Neuronal stem cell (in vitro differentiated cells): Measurements from ENCODE around the gene CDH11.

ENCODE experiments used
- DNase-seq: peaks from one replicate; pipeline ENCODE4 v3.0.0-alpha.2; 2013; ENCODE audit warnings: low spot score
- H2AFZ ChIP-seq: one replicate; pipeline ENCODE4 v1.6.1; 2013; ENCODE audit warnings: mild to moderate bottlenecking, low read length, inconsistent platforms
- H2AK5ac ChIP-seq: 2 replicates; pipeline ENCODE4 v1.6.1; 2013; ENCODE audit warnings: low read depth, mild to moderate bottlenecking, inconsistent platforms, low read length, moderate library complexity, mixed read lengths
- H2BK120ac ChIP-seq: 2 replicates; pipeline ENCODE4 v1.6.1; 2013; ENCODE audit warnings: low read depth, mild to moderate bottlenecking, inconsistent platforms, low read length, moderate library complexity, mixed read lengths
- H2BK12ac ChIP-seq: one replicate; pipeline ENCODE4 v1.6.1; 2013; ENCODE audit warnings: low read length, inconsistent platforms
- H2BK15ac ChIP-seq: 2 replicates; pipeline ENCODE4 v1.6.1; 2013; ENCODE audit warnings: mild to moderate bottlenecking, low read length, inconsistent platforms, mixed read lengths
- H2BK5ac ChIP-seq: one replicate; pipeline ENCODE4 v1.6.1; 2013; ENCODE audit warnings: inconsistent platforms, mild to moderate bottlenecking, low read length, moderate library complexity
- H3K14ac ChIP-seq: one replicate; pipeline ENCODE4 v1.6.1; 2013; ENCODE audit warnings: low read length, inconsistent platforms
- H3K18ac ChIP-seq: 2 replicates; pipeline ENCODE4 v1.6.1; 2013; ENCODE audit warnings: low read length, inconsistent platforms
- H3K23ac ChIP-seq: 2 replicates; pipeline ENCODE4 v1.6.1; 2013; ENCODE audit warnings: low read depth, mild to moderate bottlenecking, mixed read lengths, low read length, inconsistent platforms; ENCODE audit not compliant: poor library complexity
- H3K27ac ChIP-seq: replicated peaks from 3 replicates; pipeline ENCODE4 v1.5.1; 2013; ENCODE audit warnings: low read length, inconsistent platforms
- H3K27me3 ChIP-seq, 3 experiments: 2 replicates each; pipeline ENCODE4 v1.6.1; 2013; ENCODE audit warnings: low read length in 3 of 3, mild to moderate bottlenecking in 2 of 3, inconsistent platforms in 1 of 3, low read depth in 1 of 3, mixed read lengths in 1 of 3, moderate library complexity in 1 of 3; ENCODE audit not compliant: control insufficient read depth in 3 of 3, insufficient read depth in 3 of 3
- H3K36me3 ChIP-seq, 2 donors: replicated peaks in 1 of 2; 2 replicates each; pipeline ENCODE4 v1.6.1; 2013; ENCODE audit warnings: low read length in 2 of 2; ENCODE audit not compliant: control insufficient read depth in 2 of 2, insufficient read depth in 2 of 2
- H3K4ac ChIP-seq: 2 replicates; pipeline ENCODE4 v1.6.1; 2013; ENCODE audit warnings: inconsistent platforms, mild to moderate bottlenecking, low read length, moderate library complexity
- H3K4me1 ChIP-seq, 2 donors: 1 replicate in 1 of 2; 2 replicates in 1 of 2; pipeline ENCODE4 v1.6.1; 2013; ENCODE audit warnings: low read length in 2 of 2, low read depth in 1 of 2; ENCODE audit not compliant: control insufficient read depth in 2 of 2, insufficient read depth in 1 of 2
- H3K4me2 ChIP-seq: one replicate; pipeline ENCODE4 v1.6.1; 2013; ENCODE audit warnings: mild to moderate bottlenecking, low read length, inconsistent platforms; ENCODE audit not compliant: insufficient read depth, poor library complexity, severe bottlenecking
- H3K4me3 ChIP-seq, 2 donors: 2 replicates each; pipeline ENCODE4 v1.5.1; 2013; ENCODE audit warnings: low read length in 2 of 2, mild to moderate bottlenecking in 2 of 2, inconsistent platforms in 1 of 2, moderate library complexity in 1 of 2
- H3K79me1 ChIP-seq: one replicate; pipeline ENCODE4 v1.6.1; 2013; ENCODE audit warnings: low read depth, mild to moderate bottlenecking, inconsistent platforms, low read length, moderate library complexity
- H3K9ac ChIP-seq: one replicate; pipeline ENCODE4 v1.6.1; 2013; ENCODE audit warnings: mild to moderate bottlenecking, low read depth, low read length, inconsistent platforms; ENCODE audit not compliant: poor library complexity
- H3K9me3 ChIP-seq, 2 donors: replicated peaks in 1 of 2; 2 replicates each; pipeline versions ENCODE3 to v1.6.1; 2013; ENCODE audit warnings: low read length in 2 of 2, mild to moderate bottlenecking in 2 of 2, inconsistent platforms in 1 of 2, low read depth in 1 of 2, mixed read lengths in 1 of 2, moderate library complexity in 1 of 2; ENCODE audit not compliant: control insufficient read depth in 2 of 2, insufficient read depth in 1 of 2
- H4K8ac ChIP-seq: one replicate; pipeline ENCODE4 v1.6.1; 2013; ENCODE audit warnings: low read depth, mild to moderate bottlenecking, inconsistent platforms, low read length, moderate library complexity
- H4K91ac ChIP-seq: one replicate; pipeline ENCODE4 v1.6.1; 2013; ENCODE audit warnings: low read length, low read depth, mild to moderate bottlenecking, inconsistent platforms; ENCODE audit not compliant: poor library complexity
- whole genome bisulfite sequencing, 2 donors: extraction: QIAGEN DNeasy Blood & Tissue Kit; methylation state at CpG; one replicate each; pipeline ENCODE4 v1.1.7; 2013; ENCODE audit warnings: missing lambda C conversion rate in 2 of 2, mixed read lengths in 1 of 2; ENCODE audit not compliant: insufficient read length in 2 of 2, insufficient replicate concordance in 1 of 2; ENCODE audit errors: extremely low coverage in 2 of 2; 5-methylcytosine and 5-hydroxymethylcytosine counted together

The CDH11 gene

GRCh38 chr16:64991001-64991400 lies 130.9 kb downstream of the CDH11 start:
- Histone ChIP-seq H3K23ac (no peak overlapping the region), H2BK120ac (no peak overlapping the region), H3K18ac (no peak overlapping the region), H2BK12ac (no peak overlapping the region), H2AFZ (no peak overlapping the region), H3K9ac (no peak overlapping the region), H2AK5ac (no peak overlapping the region), H2BK15ac (no peak overlapping the region), H4K8ac (no peak overlapping the region), H3K27me3 (no peaks in the 10 kb centered on the region), H3K9me3 (no peaks in the 10 kb centered on the region), H3K79me1 (no peaks in the 10 kb centered on the region), H3K14ac (no peak overlapping the region), H3K4me1 (no peaks in the 10 kb centered on the region), H3K36me3 (peaks cover 0 to 43% of the 10 kb centered on the region in 2 donors), H3K27ac (no peak overlapping the region), H3K4me2 (no peak overlapping the region), H4K91ac (no peak overlapping the region), H3K4me3 (no peak overlapping the region), H2BK5ac (no peak overlapping the region), H3K4ac (no peak overlapping the region)
- DNase-seq, result no peak
- no CpG with 5 or more reads among the region's 1 CpG for WGBS, 2 donors

- Histone ChIP-seq H2BK15ac (no peak overlapping the region), H4K8ac (no peak overlapping the region), H3K4me1 (no peaks in the 10 kb centered on the region), H3K27me3 (no peaks in the 10 kb centered on the region), H2BK5ac (no peak overlapping the region), H3K23ac (no peak overlapping the region), H4K91ac (no peak overlapping the region), H3K4me2 (no peak overlapping the region), H3K36me3 (peaks cover 0 to 45% of the 10 kb centered on the region in 2 donors), H3K9ac (no peak overlapping the region), H3K18ac (no peak overlapping the region), H3K14ac (no peak overlapping the region), H3K79me1 (no peaks in the 10 kb centered on the region), H2AK5ac (no peak overlapping the region), H2BK12ac (no peak overlapping the region), H3K4me3 (no peak overlapping the region), H3K4ac (no peak overlapping the region), H3K9me3 (no peaks in the 10 kb centered on the region), H2AFZ (no peak overlapping the region), H2BK120ac (no peak overlapping the region), H3K27ac (no peak overlapping the region)
- WGBS, 2 donors, result no CpG with 5 or more reads among the region's 3 CpGs
- DNase-seq, result no peak
Observed at GRCh38 chr16:64990101-64990500, 131.8 kb downstream of the CDH11 start.

- Histone ChIP-seq H3K4ac (no peak overlapping the region), H2BK15ac (no peak overlapping the region), H2AK5ac (no peak overlapping the region), H4K91ac (no peak overlapping the region), H3K4me3 (no peak overlapping the region), H3K23ac (no peak overlapping the region), H3K79me1 (no peaks in the 10 kb centered on the region), H2BK120ac (no peak overlapping the region), H3K9me3 (no peaks in the 10 kb centered on the region), H3K9ac (no peak overlapping the region), H3K14ac (no peak overlapping the region), H3K18ac (no peak overlapping the region), H3K4me2 (no peak overlapping the region), H4K8ac (no peak overlapping the region), H3K27ac (no peak overlapping the region), H2BK5ac (no peak overlapping the region), H3K36me3 (peaks cover 0 to 45% of the 10 kb centered on the region in 2 donors), H3K27me3 (no peaks in the 10 kb centered on the region), H2BK12ac (no peak overlapping the region), H3K4me1 (no peaks in the 10 kb centered on the region), H2AFZ (no peak overlapping the region)
- 100% methylated on average over 1 to 2 of the region's 3 CpGs for WGBS, 2 donors
- no peak for DNase-seq
Observed at GRCh38 chr16:64989050-64989449, 132.8 kb downstream of the CDH11 start.

GRCh38 chr16:64983963-64984362 lies 137.9 kb downstream of the CDH11 start:
- Histone ChIP-seq H2BK12ac (no peak overlapping the region), H2AFZ (no peak overlapping the region), H4K91ac (no peak overlapping the region), H3K9me3 (no peaks in the 10 kb centered on the region), H3K18ac (no peak overlapping the region), H3K23ac (no peak overlapping the region), H2BK15ac (no peak overlapping the region), H3K14ac (no peak overlapping the region), H3K4me3 (no peak overlapping the region), H3K36me3 (peaks cover 0 to 33% of the 10 kb centered on the region in 2 donors), H3K4ac (no peak overlapping the region), H2BK5ac (no peak overlapping the region), H3K27me3 (no peaks in the 10 kb centered on the region), H2BK120ac (no peak overlapping the region), H2AK5ac (no peak overlapping the region), H3K4me1 (no peaks in the 10 kb centered on the region), H4K8ac (no peak overlapping the region), H3K4me2 (no peak overlapping the region), H3K27ac (no peak overlapping the region), H3K79me1 (no peaks in the 10 kb centered on the region), H3K9ac (no peak overlapping the region)
- peak; percentile 30 for DNase-seq
- no CpG with 5 or more reads among the region's 2 CpGs for WGBS, 2 donors
